IMR-90 (cell line): ENCODE data around the gene INIP. TPM values are rescaled to one million over a fixed set of nuclear protein-coding genes. Genes with fewer than 3 reads are reported as not detected.

ENCODE experiments used
- ATAC-seq: fragments of 200-7000 bp; cut with Tn5 transposase; 2 replicates; pipeline ENCODE4 v1.9.1; 2020; ENCODE audit warnings: low read depth, mild to moderate bottlenecking, moderate library complexity
- BruUV-seq: library from RNA; stranded (reverse); fragments of 400-500 nt; replicated peaks from 2 replicates; lab custom pipeline; 2021; lab: Mats Ljungman, UMichigan
- CTCF ChIA-PET: fragments of 300-600 bp; formaldehyde crosslinking; extraction: SDS; loops from one replicate; lab custom pipeline; 2021; ENCODE audit warnings: antibody characterized with exemption; lab: Yijun Ruan, JAX
- POLR2A ChIA-PET: fragments of 300-600 bp; sonication (Branson Sonifier 250); formaldehyde crosslinking; loops from one replicate; lab custom pipeline; 2022; ENCODE audit warnings: antibody characterized with exemption; ENCODE audit not compliant: unreplicated experiment; lab: Charles Lee
- DNase-seq: peaks from one replicate; pipeline ENCODE4 v3.0.0; 2013
- H2AFZ ChIP-seq: replicated peaks from 2 replicates; pipeline ENCODE3; 2013; ENCODE audit warnings: low read length, mild to moderate bottlenecking; ENCODE audit not compliant: poor library complexity
- H2AK5ac ChIP-seq: 2 replicates; pipeline ENCODE4 v1.6.1; 2013; ENCODE audit warnings: low read depth, low read length, inconsistent platforms
- H2AK9ac ChIP-seq: replicated peaks from 2 replicates; pipeline ENCODE3; 2013; ENCODE audit warnings: mild to moderate bottlenecking, low read depth, low read length, moderate library complexity; ENCODE audit not compliant: poor library complexity
- H2BK120ac ChIP-seq: 2 replicates; pipeline ENCODE4 v1.6.1; 2013; ENCODE audit warnings: low read depth, low read length, inconsistent platforms
- H2BK15ac ChIP-seq: 3 replicates; pipeline ENCODE4 v1.6.1; 2013; ENCODE audit warnings: low read depth, low read length, inconsistent platforms
- H2BK20ac ChIP-seq: 2 replicates; pipeline ENCODE4 v1.6.1; 2013; ENCODE audit warnings: low read depth, mild to moderate bottlenecking, inconsistent platforms, low read length, moderate library complexity
- H2BK5ac ChIP-seq: 2 replicates; pipeline ENCODE4 v1.6.1; 2013; ENCODE audit warnings: mild to moderate bottlenecking, low read depth, low read length, inconsistent platforms; ENCODE audit not compliant: poor library complexity, severe bottlenecking
- H3K14ac ChIP-seq: replicated peaks from 2 replicates; pipeline ENCODE4 v1.6.1; 2013; ENCODE audit warnings: low read depth, low read length, inconsistent platforms
- H3K18ac ChIP-seq: 2 replicates; pipeline ENCODE4 v1.6.1; 2013; ENCODE audit warnings: low read depth, low read length, control low read depth
- H3K23ac ChIP-seq: 2 replicates; pipeline ENCODE4 v1.6.1; 2013; ENCODE audit warnings: low read depth, low read length, inconsistent platforms
- H3K27ac ChIP-seq: 2 replicates; pipeline ENCODE4 v1.5.1; 2013; ENCODE audit warnings: mild to moderate bottlenecking, control low read depth, low read length; ENCODE audit not compliant: insufficient read depth
- H3K27me3 ChIP-seq: 2 replicates; pipeline ENCODE4 v1.6.1; 2013; ENCODE audit warnings: low read length; ENCODE audit not compliant: control insufficient read depth, insufficient read depth
- H3K36me3 ChIP-seq: 2 replicates; pipeline ENCODE4 v1.6.1; 2013; ENCODE audit warnings: low read length, mixed read lengths; ENCODE audit not compliant: control insufficient read depth, insufficient read depth
- H3K4ac ChIP-seq: 2 replicates; pipeline ENCODE4 v1.6.1; 2013; ENCODE audit warnings: low read depth, low read length, inconsistent platforms
- H3K4me1 ChIP-seq: 2 replicates; pipeline ENCODE4 v1.6.1; 2013; ENCODE audit warnings: low read length, mixed read lengths; ENCODE audit not compliant: control insufficient read depth, insufficient read depth
- H3K4me2 ChIP-seq: 2 replicates; pipeline ENCODE4 v1.6.1; 2013; ENCODE audit warnings: low read depth, mild to moderate bottlenecking, control low read depth, low read length, moderate library complexity
- H3K4me3 ChIP-seq: 2 replicates; pipeline ENCODE4 v1.5.1; 2013; ENCODE audit warnings: low read depth, mild to moderate bottlenecking, control low read depth, low read length, moderate library complexity; ENCODE audit not compliant: insufficient read depth
- H3K56ac ChIP-seq: 2 replicates; pipeline ENCODE4 v1.6.1; 2013; ENCODE audit warnings: low read length, inconsistent platforms; ENCODE audit not compliant: insufficient read depth; ENCODE audit errors: extremely low read depth
- H3K79me1 ChIP-seq, 2 experiments: 2 replicates each; pipeline ENCODE4 v1.6.1; 2013; ENCODE audit warnings: low read length in 2 of 2, inconsistent platforms in 1 of 2, low read depth in 1 of 2
- H3K9ac ChIP-seq: 2 replicates; pipeline ENCODE4 v1.6.1; 2013; ENCODE audit warnings: low read depth, low read length, control low read depth
- H3K9me1 ChIP-seq: 2 replicates; pipeline ENCODE4 v1.6.1; 2013; ENCODE audit warnings: low read length, inconsistent platforms; ENCODE audit not compliant: insufficient read depth
- H3K9me3 ChIP-seq: 2 replicates; pipeline ENCODE4 v1.6.1; 2013; ENCODE audit warnings: low read length; ENCODE audit not compliant: control insufficient read depth, insufficient read depth
- H4K20me1 ChIP-seq: 2 replicates; pipeline ENCODE4 v1.6.1; 2013; ENCODE audit warnings: low read length, inconsistent platforms; ENCODE audit not compliant: insufficient read depth
- H4K5ac ChIP-seq: 2 replicates; pipeline ENCODE4 v1.6.1; 2013; ENCODE audit warnings: mild to moderate bottlenecking, low read depth, low read length, control low read depth
- H4K8ac ChIP-seq, 2 experiments: 2 replicates each; pipeline ENCODE4 v1.6.1; 2013; ENCODE audit warnings: low read depth in 2 of 2, low read length in 2 of 2, control low read depth in 1 of 2, inconsistent platforms in 1 of 2
- H4K91ac ChIP-seq: 2 replicates; pipeline ENCODE4 v1.6.1; 2013; ENCODE audit warnings: low read depth, low read length, inconsistent platforms; ENCODE audit not compliant: insufficient read depth
- CEBPB ChIP-seq: IDR thresholded peaks from 2 replicates; pipeline ENCODE4 v1.6.1; 2012; ENCODE audit warnings: low read depth, low read length, improper control_type of control experiment
- CHD1 ChIP-seq: IDR thresholded peaks from 2 replicates; pipeline ENCODE4 v1.6.1; 2012; ENCODE audit warnings: low read depth, low read length, improper control_type of control experiment
- ELK1 ChIP-seq: fragments of 150-350 bp; IDR thresholded peaks from 2 replicates; pipeline ENCODE4 v1.6.1; 2016; ENCODE audit warnings: low read depth, mild to moderate bottlenecking, low read length, moderate library complexity, borderline replicate concordance
- FOS ChIP-seq: fragments of 150-350 bp; IDR thresholded peaks from 2 replicates; pipeline ENCODE4 v1.6.1; 2016; ENCODE audit warnings: low read depth, low read length
- MAZ ChIP-seq: IDR thresholded peaks from 2 replicates; pipeline ENCODE4 v1.6.1; 2012; ENCODE audit warnings: low read depth, mild to moderate bottlenecking, low read length, improper control_type of control experiment, moderate library complexity, borderline replicate concordance
- MXI1 ChIP-seq: IDR thresholded peaks from 2 replicates; pipeline ENCODE4 v1.6.1; 2012; ENCODE audit warnings: low read depth, mild to moderate bottlenecking, low read length, moderate library complexity, borderline replicate concordance
- NFE2L2 ChIP-seq: fragments of 150-350 bp; IDR thresholded peaks from 2 replicates; pipeline ENCODE4 v1.6.1; 2016; ENCODE audit warnings: low read depth, mild to moderate bottlenecking, low read length
- POLR2A ChIP-seq: IDR thresholded peaks from 2 replicates; pipeline ENCODE4 v1.6.1; 2012; ENCODE audit warnings: mild to moderate bottlenecking, low read depth, low read length
- RCOR1 ChIP-seq: IDR thresholded peaks from 2 replicates; pipeline ENCODE4 v1.6.1; 2012; ENCODE audit warnings: mild to moderate bottlenecking, low read length, improper control_type of control experiment; ENCODE audit not compliant: insufficient replicate concordance
- RFX5 ChIP-seq: IDR thresholded peaks from 2 replicates; pipeline ENCODE4 v1.8.0; 2012; ENCODE audit warnings: low read depth, mild to moderate bottlenecking, low read length, moderate library complexity
- SMC3 ChIP-seq: fragments of 150-350 bp; IDR thresholded peaks from 2 replicates; pipeline ENCODE4 v1.6.1; 2016; ENCODE audit warnings: low read depth, mild to moderate bottlenecking, antibody characterized with exemption, low read length, moderate library complexity
- USF2 ChIP-seq: fragments of 150-350 bp; IDR thresholded peaks from 2 replicates; pipeline ENCODE4 v1.6.1; 2017; ENCODE audit warnings: mild to moderate bottlenecking, antibody characterized with exemption, low read length, low read depth
- WGBS, 2 experiments: methylation state at CpG; one replicate each; pipeline versions ENCODE4 v1.1.5 to v1.1.7; 2013; ENCODE audit warnings: missing lambda C conversion rate in 2 of 2; ENCODE audit not compliant: insufficient read length in 1 of 2; ENCODE audit errors: extremely low coverage in 2 of 2; 5-methylcytosine and 5-hydroxymethylcytosine counted together
- dilution Hi-C: fragments of 300-500 bp; cut with HindIII; formaldehyde crosslinking; loops from one replicate; pipeline ENCODE4 v1.14.3; 2018; ENCODE audit warnings: low sequenced_read_pairs; ENCODE audit not compliant: unreplicated experiment
- in situ Hi-C: fragments of 300-500 bp; cut with MboI; formaldehyde crosslinking; loops from 3 replicates; pipeline ENCODE4 v1.14.3; 2019; ENCODE audit warnings: low sequenced_read_pairs, inconsistent platforms, mixed read lengths
- intact Hi-C: fragments of 100-400 bp; cut with micrococcal nuclease; formaldehyde crosslinking; loops from 2 replicates; pipeline ENCODE4 v1.10.0; 2022
- polyA plus RNA-seq, 3 experiments: library from polyadenylated mRNA; depleted of rRNA; stranded (reverse); fragments of >200 nt; gene quantifications; 2 replicates each; pipeline ENCODE4 v1.2.3, GENCODE V29; 2012; ENCODE audit warnings: low replicate concordance in 1 of 3
- total RNA-seq: library from RNA; depleted of rRNA; stranded (reverse); fragments of >200 nt; gene quantifications from 2 replicates; pipeline ENCODE4 v1.2.3, GENCODE V29; 2012
- TF ChIP-seq, protein P1 (sequence below): conservative IDR thresholded peaks from 2 replicates; pipeline ENCODE4 v1.5.1; 2012; ENCODE audit warnings: mild to moderate bottlenecking, low read depth, low read length, improper control_type of control experiment

Gene INIP
- total and polyA plus RNA-seq, 2 of the 4 experiments (the other 2 are of a cell fraction): 11.1 to 15.4 TPM

DNA sequence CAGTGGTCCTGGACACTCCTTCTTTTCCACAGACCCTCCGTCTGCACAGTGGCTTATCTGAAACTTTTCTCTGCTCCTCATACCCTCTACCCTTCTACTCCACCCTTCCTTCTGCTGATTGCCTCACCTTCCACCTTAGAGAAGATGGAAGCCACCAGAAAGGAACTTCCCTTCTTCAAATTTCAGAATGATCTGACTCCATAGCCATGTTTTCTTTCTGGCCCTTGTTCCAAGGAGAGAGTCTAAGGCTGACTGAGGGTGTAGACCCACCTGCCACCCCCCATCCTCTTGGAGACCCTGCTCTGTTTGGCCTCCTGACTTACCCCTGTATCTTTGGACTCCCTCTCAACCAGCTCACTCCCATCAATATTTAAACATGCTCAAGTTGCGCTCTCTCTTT is 40.0 kb upstream of the INIP start:
- Histone ChIP-seq H2BK15ac (no peak overlapping the region), H3K4me2 (no peak overlapping the region), H3K4ac (no peak overlapping the region), H3K18ac (no peak overlapping the region), H2BK120ac (no peak overlapping the region), H2AK9ac (no peak overlapping the region), H3K4me1 (peaks cover 31% of the 10 kb centered on the region), H4K20me1 (peaks cover 39% of the 10 kb centered on the region), H4K5ac (no peak overlapping the region), H2AK5ac (no peak overlapping the region), H3K23ac (no peak overlapping the region), H3K4me3 (no peak overlapping the region), H2AFZ (no peak overlapping the region), H3K9me1 (peaks cover 39% of the 10 kb centered on the region), H3K27me3 (no peaks in the 10 kb centered on the region), H3K9me3 (no peaks in the 10 kb centered on the region), H4K91ac (no peak overlapping the region), H4K8ac (no peak overlapping the region), H3K27ac (no peak overlapping the region), H3K9ac (no peak overlapping the region), H2BK20ac (no peak overlapping the region), H3K36me3 (no peaks in the 10 kb centered on the region), H3K14ac (no peak overlapping the region), H3K79me1 (peaks cover 33 to 82% of the 10 kb centered on the region in 2 experiments), H2BK5ac (no peak overlapping the region), H3K56ac (no peak overlapping the region)
- ChIA-PET POLR2A (no interaction called here), CTCF (no interaction called here)
- 100% methylated on average over 2 of the region's 2 CpGs; no CpG with 5 or more reads in 1 of the 2 experiments for WGBS, 2 experiments
- dilution Hi-C loops: no loop called here
- in situ Hi-C loops: no loop called here
- ATAC-seq (no peak), DNase-seq (no peak)
- BruUV-seq: no TSS peak
- intact Hi-C loops: no loop called here
- TF ChIP-seq MAZ (no peak), MXI1 (no peak), RFX5 (no peak), POLR2A (no peak), CEBPB (no peak), FOS (no peak), USF2 (no peak), SMC3 (no peak), CHD1 (no peak), RCOR1 (no peak), ELK1 (no peak), NFE2L2 (no peak)
- TF ChIP-seq, protein P1, sequence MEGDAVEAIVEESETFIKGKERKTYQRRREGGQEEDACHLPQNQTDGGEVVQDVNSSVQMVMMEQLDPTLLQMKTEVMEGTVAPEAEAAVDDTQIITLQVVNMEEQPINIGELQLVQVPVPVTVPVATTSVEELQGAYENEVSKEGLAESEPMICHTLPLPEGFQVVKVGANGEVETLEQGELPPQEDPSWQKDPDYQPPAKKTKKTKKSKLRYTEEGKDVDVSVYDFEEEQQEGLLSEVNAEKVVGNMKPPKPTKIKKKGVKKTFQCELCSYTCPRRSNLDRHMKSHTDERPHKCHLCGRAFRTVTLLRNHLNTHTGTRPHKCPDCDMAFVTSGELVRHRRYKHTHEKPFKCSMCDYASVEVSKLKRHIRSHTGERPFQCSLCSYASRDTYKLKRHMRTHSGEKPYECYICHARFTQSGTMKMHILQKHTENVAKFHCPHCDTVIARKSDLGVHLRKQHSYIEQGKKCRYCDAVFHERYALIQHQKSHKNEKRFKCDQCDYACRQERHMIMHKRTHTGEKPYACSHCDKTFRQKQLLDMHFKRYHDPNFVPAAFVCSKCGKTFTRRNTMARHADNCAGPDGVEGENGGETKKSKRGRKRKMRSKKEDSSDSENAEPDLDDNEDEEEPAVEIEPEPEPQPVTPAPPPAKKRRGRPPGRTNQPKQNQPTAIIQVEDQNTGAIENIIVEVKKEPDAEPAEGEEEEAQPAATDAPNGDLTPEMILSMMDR: no peak
